Measurements from ENCODE around the gene GRIK2. TPM values are rescaled to one million over a fixed set of nuclear protein-coding genes. Genes with fewer than 3 reads are reported as not detected.

The GRIK2 gene
- total RNA-seq, 3 donors from 2014 or later (not counting 1 experiment from before 2014, with no cell fraction given) = not detected

- H3K4me3 Mint-ChIP-seq = no peak overlapping the region
- DNase-seq (no peak), ATAC-seq (no peak)
- peaks cover 4 to 10% of the 10 kb centered on the region in 2 donors for H3K9me3 Mint-ChIP-seq
- Histone ChIP-seq H3K36me3 (ENCODE audit: control insufficient read depth, insufficient read depth, low read length) (no peaks in the 10 kb centered on the region), H3K4me3 (ENCODE audit: low read length) (no peak overlapping the region), H3K4me1 (ENCODE audit: control insufficient read depth, insufficient read depth, low read length) (no peaks in the 10 kb centered on the region), H3K27me3 (ENCODE audit: control insufficient read depth, insufficient read depth, low read length) (no peaks in the 10 kb centered on the region), H3K9me3 (ENCODE audit: control insufficient read depth, insufficient read depth, low read length) (no peaks in the 10 kb centered on the region), H3K27ac (ENCODE audit: low read length) (no peak overlapping the region)
- H3K4me1 Mint-ChIP-seq = no peaks in the 10 kb centered on the region
- intact Hi-C loops (cut with micrococcal nuclease) = no loop called here
- WGBS (ENCODE audit: insufficient coverage) = 75% methylated on average over 1 of the region's 3 CpGs
- H3K27ac Mint-ChIP-seq = no peak overlapping the region
- H3K36me3 Mint-ChIP-seq = no peaks in the 10 kb centered on the region
- H3K27me3 Mint-ChIP-seq (ENCODE audit: low read depth in 2 of 2) = no peaks in the 10 kb centered on the region
- TF ChIP-seq, protein P1, sequence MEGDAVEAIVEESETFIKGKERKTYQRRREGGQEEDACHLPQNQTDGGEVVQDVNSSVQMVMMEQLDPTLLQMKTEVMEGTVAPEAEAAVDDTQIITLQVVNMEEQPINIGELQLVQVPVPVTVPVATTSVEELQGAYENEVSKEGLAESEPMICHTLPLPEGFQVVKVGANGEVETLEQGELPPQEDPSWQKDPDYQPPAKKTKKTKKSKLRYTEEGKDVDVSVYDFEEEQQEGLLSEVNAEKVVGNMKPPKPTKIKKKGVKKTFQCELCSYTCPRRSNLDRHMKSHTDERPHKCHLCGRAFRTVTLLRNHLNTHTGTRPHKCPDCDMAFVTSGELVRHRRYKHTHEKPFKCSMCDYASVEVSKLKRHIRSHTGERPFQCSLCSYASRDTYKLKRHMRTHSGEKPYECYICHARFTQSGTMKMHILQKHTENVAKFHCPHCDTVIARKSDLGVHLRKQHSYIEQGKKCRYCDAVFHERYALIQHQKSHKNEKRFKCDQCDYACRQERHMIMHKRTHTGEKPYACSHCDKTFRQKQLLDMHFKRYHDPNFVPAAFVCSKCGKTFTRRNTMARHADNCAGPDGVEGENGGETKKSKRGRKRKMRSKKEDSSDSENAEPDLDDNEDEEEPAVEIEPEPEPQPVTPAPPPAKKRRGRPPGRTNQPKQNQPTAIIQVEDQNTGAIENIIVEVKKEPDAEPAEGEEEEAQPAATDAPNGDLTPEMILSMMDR (IDR thresholded peaks at IDR 0.05) = no peak
Observed at GRCh38 chr6:102039441-102039840, 645.9 kb downstream of the GRIK2 start.

GRCh38 chr6:102051001-102051400 lies 657.5 kb downstream of the GRIK2 start:
- TF ChIP-seq, protein P1 (IDR thresholded peaks at IDR 0.05) = no peak
- intact Hi-C loops (cut with micrococcal nuclease) = no loop called here
- H3K4me3 Mint-ChIP-seq = no peak overlapping the region

DNA sequence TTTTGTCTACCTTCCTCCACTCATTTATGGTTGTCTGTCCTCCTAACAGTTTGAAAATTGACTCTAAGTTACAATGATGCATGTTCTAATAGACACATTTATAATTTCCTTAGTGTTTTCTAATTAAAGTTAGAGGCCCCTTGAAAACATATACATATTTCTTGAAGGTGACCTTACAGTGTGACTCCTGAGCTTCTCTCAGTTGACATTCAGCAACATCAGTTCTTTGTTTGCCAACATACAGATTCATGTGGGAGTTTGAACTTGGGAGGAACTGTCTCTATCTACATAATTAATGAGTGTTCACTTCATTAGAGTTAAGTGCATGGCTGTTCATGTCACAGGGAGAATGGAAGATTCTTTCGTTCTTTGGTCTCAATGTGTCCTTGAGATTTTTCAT lies 658.2 kb downstream of the GRIK2 start:
- Mint-ChIP-seq H3K4me3 (no peak overlapping the region), H3K4me1 (no peaks in the 10 kb centered on the region), H3K9me3 (peaks cover 10 to 19% of the 10 kb centered on the region in 2 donors), H3K27ac (no peak overlapping the region), H3K36me3 (peaks cover 10% of the 10 kb centered on the region), H3K27me3 (ENCODE audit: low read depth in 2 of 2) (no peaks in the 10 kb centered on the region)
- WGBS (ENCODE audit: insufficient coverage) = 78% methylated on average over 1 of the region's 1 CpG
- Histone ChIP-seq H3K4me3 (ENCODE audit: low read length) (no peak overlapping the region), H3K27me3 (ENCODE audit: control insufficient read depth, insufficient read depth, low read length) (no peaks in the 10 kb centered on the region), H3K27ac (ENCODE audit: low read length) (no peak overlapping the region), H3K4me1 (ENCODE audit: control insufficient read depth, insufficient read depth, low read length) (no peaks in the 10 kb centered on the region), H3K9me3 (ENCODE audit: control insufficient read depth, insufficient read depth, low read length) (no peaks in the 10 kb centered on the region), H3K36me3 (ENCODE audit: control insufficient read depth, insufficient read depth, low read length) (no peaks in the 10 kb centered on the region)
- intact Hi-C loops (cut with micrococcal nuclease) = no loop called here
- TF ChIP-seq, protein P1 (IDR thresholded peaks at IDR 0.05) = no peak
- DNase-seq (no peak), ATAC-seq (no peak)

More at GRCh38 chr6:102051001-102051400, 657.5 kb downstream of the GRIK2 start:
- no peak overlapping the region for H3K27ac Mint-ChIP-seq
- H3K27me3 ChIP-seq (ENCODE audit: control insufficient read depth, insufficient read depth, low read length) = no peaks in the 10 kb centered on the region
- H3K36me3 ChIP-seq (ENCODE audit: control insufficient read depth, insufficient read depth, low read length) = no peaks in the 10 kb centered on the region
- peaks cover 14% of the 10 kb centered on the region for H3K36me3 Mint-ChIP-seq
- no peaks in the 10 kb centered on the region for H3K9me3 ChIP-seq (ENCODE audit: control insufficient read depth, insufficient read depth, low read length)
- H3K27me3 Mint-ChIP-seq (ENCODE audit: low read depth in 2 of 2) = no peaks in the 10 kb centered on the region
- no peak for ATAC-seq
- H3K4me1 Mint-ChIP-seq = no peaks in the 10 kb centered on the region
- no peak overlapping the region for H3K27ac ChIP-seq (ENCODE audit: low read length)
- no peak overlapping the region for H3K4me3 ChIP-seq (ENCODE audit: low read length)
- 100% methylated on average over 1 of the region's 1 CpG for WGBS (ENCODE audit: insufficient coverage)
- peaks cover 12 to 21% of the 10 kb centered on the region in 2 donors for H3K9me3 Mint-ChIP-seq
- H3K4me1 ChIP-seq (ENCODE audit: control insufficient read depth, insufficient read depth, low read length) = no peaks in the 10 kb centered on the region
- no peak for DNase-seq

DNA sequence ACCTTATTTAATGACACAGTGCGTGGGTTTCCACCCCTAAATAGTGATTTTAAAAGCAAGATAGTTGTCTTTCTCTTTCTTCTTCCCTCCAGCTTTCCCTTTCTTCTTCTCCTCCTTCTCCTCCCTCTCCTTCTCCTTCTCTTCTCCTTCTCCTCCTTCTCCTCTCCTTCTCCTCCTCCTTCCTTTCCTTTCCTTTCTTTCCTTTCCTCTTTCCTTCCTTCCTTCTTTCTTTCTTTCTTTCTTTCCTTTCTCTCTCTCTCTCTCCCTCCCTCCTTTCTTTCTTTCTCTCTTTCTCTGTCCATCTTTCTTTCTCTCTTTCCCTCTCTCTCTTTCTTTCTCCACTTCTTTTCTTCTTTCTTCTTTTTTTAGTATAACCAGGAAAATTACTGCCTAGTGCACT lies 670.6 kb downstream of the GRIK2 start:
- no peak overlapping the region for H3K27ac Mint-ChIP-seq
- Histone ChIP-seq H3K4me1 (ENCODE audit: control insufficient read depth, insufficient read depth, low read length) (no peaks in the 10 kb centered on the region), H3K9me3 (ENCODE audit: control insufficient read depth, insufficient read depth, low read length) (no peaks in the 10 kb centered on the region), H3K27ac (ENCODE audit: low read length) (no peak overlapping the region), H3K36me3 (ENCODE audit: control insufficient read depth, insufficient read depth, low read length) (no peaks in the 10 kb centered on the region), H3K4me3 (ENCODE audit: low read length) (no peak overlapping the region), H3K27me3 (ENCODE audit: control insufficient read depth, insufficient read depth, low read length) (no peaks in the 10 kb centered on the region)
- H3K9me3 Mint-ChIP-seq = peaks cover 9 to 10% of the 10 kb centered on the region in 2 donors
- TF ChIP-seq, protein P1 (IDR thresholded peaks at IDR 0.05) = no peak
- no peak overlapping the region for H3K4me3 Mint-ChIP-seq
- DNase-seq = no peak
- ATAC-seq = no peak
- 70% methylated on average over 1 of the region's 1 CpG for WGBS (ENCODE audit: insufficient coverage)
- H3K27me3 Mint-ChIP-seq (ENCODE audit: low read depth in 2 of 2) = no peaks in the 10 kb centered on the region
- intact Hi-C loops (cut with micrococcal nuclease) = no loop called here
- no peaks in the 10 kb centered on the region for H3K4me1 Mint-ChIP-seq
- H3K36me3 Mint-ChIP-seq = no peaks in the 10 kb centered on the region

Measured in natural killer cell (primary cell).